Vagina (tissue), 1 donor: Measurements from ENCODE around the gene KRT4. TPM values are rescaled to one million over a fixed set of nuclear protein-coding genes. Genes with fewer than 3 reads are reported as not detected.

Experiments
- small RNA-seq: library from RNA; depleted of rRNA; stranded (forward); fragments of <200 nt; gene quantifications from one replicate; pipeline ENCODE3, GENCODE V24; 2016
- total RNA-seq: library from RNA; depleted of rRNA; stranded (reverse); fragments of >200 nt; gene quantifications from one replicate; pipeline ENCODE4 v1.2.3, GENCODE V29; 2016

KRT4 gene
- total RNA-seq, 1 donor from 2014 or later, result 354 TPM

Small RNA genes lying within 50 kb of the gene (small RNA-seq; reads per million reads assigned to genes)
- gene AC107016.2, result not detected

Other genes starting within 250 kb of the KRT4 start
- not detected for gene KRT74, start 240.3 kb downstream of the KRT4 start, total RNA-seq
- gene KRT72, start 212.7 kb downstream of the KRT4 start, total RNA-seq, result not detected
- not detected for gene KRT73, start 195.6 kb downstream of the KRT4 start, total RNA-seq
- gene KRT2, start 161.9 kb downstream of the KRT4 start, total RNA-seq, result 2.0 TPM
- 886 TPM for gene KRT1, start 133.7 kb downstream of the KRT4 start, total RNA-seq
- gene KRT77, start 110.6 kb downstream of the KRT4 start, total RNA-seq, result 2.5 TPM
- not detected for gene KRT76, start 36.8 kb downstream of the KRT4 start, total RNA-seq
- not detected for gene KRT3, start 18.0 kb downstream of the KRT4 start, total RNA-seq
- gene KRT79, start 20.2 kb upstream of the KRT4 start, total RNA-seq, result 1.7 TPM
- 89.1 TPM for gene KRT78, start 34.9 kb upstream of the KRT4 start, total RNA-seq
- 22.8 TPM for gene KRT8, start 91.0 kb upstream of the KRT4 start, total RNA-seq
- 93.1 TPM for gene KRT18, start 135.0 kb upstream of the KRT4 start, total RNA-seq
- 339 TPM for gene EIF4B, start 192.3 kb upstream of the KRT4 start, total RNA-seq
- 235 TPM for gene TNS2, start 235.9 kb upstream of the KRT4 start, total RNA-seq